Frontal cortex (tissue), 4 donors: ENCODE data around the gene ZFP28. TPM values are rescaled to one million over a fixed set of nuclear protein-coding genes. Genes with fewer than 3 reads are reported as not detected.

Experiments used
- DNase-seq, 2 donors: peaks; one replicate each; pipeline ENCODE4 v3.0.0; 2012; ENCODE audit warnings: low spot score in 2 of 2
- FAIRE-seq: peaks from 2 replicates; lab custom pipeline; 2012; peaks lifted over from hg19 to GRCh38; lab: Jason Lieb, UNC
- total RNA-seq: library from RNA; depleted of rRNA; stranded (reverse); fragments of >200 nt; gene quantifications from one replicate; pipeline ENCODE4 v1.2.3, GENCODE V29; 2014
- donor health status: control.
- donor health status: control.
- donor health status: control.

Gene ZFP28
- 35.5 TPM for total RNA-seq

DNA sequence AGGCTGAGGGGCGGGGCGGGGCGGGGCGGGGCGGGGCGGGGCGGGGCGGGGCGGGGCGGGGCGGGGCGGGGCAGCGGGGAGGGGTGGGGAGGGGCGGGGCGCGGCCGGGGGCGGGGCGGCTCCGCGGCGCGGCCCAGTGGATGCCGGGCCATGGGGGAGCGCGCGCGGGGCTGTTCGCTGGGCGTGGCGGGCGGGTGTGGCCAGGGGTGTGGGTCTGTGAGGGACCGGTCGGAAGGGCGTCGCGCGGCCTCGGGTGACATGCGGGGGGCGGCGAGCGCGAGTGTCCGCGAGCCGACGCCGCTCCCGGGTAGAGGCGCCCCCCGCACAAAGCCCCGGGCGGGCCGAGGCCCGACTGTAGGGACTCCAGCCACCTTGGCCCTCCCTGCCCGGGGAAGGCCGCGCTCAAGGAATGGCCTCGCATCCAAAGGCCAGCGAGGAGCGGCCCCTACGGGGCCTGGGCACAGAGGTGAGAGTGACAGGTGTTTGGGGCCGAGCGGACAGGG, at the start of gene ZFP28:
Gene ZFP28, plus strand, starts transcription at position 188 of the 503 bp plus-strand sequence. Its CDS starts 71 bp downstream, at position 259.
- FAIRE-seq (no peak), DNase-seq (peak; percentile 35 to 88)

- DNase-seq (no peak), FAIRE-seq (no peak)
These were observed 47.3 kb upstream of the ZFP28 start for GRCh38 chr19:56491399-56491798.

GRCh38 chr19:56504581-56504980, 34.2 kb upstream of the ZFP28 start:
- FAIRE-seq = no peak
- no peak for DNase-seq

GRCh38 chr19:56507446-56508289, 31.1 kb upstream of the ZFP28 start, which contains the start of gene ZNF471:
ZNF471 (plus strand) TSS chr19:56507855; CDS start chr19:56511572, 3,717 bp downstream.
- peak; percentile 97 to 98 for DNase-seq
- no peak for FAIRE-seq

DNA sequence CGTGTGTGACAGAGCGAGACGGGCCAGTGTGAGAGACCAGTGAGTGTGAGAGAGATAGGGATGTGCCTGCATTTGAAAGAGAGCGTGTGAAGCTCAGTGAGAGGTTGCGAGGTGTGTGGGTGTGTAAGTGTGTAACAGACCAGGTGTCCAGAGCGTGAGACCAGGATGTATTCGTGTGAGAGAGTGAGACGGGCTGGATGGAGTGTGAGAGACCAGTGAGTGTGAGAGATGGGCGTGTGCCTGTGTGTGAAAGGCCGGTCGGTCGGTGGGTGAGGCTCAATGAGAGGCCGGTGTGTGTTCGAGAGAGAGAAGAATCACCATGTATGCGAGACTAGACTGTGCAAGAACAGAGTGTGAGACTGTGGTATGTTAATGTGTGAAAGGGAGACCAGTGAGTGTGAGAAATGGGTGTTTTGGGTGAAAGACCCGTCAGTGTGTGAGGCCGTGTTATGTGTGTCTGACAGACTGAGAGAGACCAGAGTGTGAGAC, 30.4 kb upstream of the ZFP28 start:
- no peak for FAIRE-seq
- peak in 1 of 2 donors; percentile 17 for DNase-seq

DNA sequence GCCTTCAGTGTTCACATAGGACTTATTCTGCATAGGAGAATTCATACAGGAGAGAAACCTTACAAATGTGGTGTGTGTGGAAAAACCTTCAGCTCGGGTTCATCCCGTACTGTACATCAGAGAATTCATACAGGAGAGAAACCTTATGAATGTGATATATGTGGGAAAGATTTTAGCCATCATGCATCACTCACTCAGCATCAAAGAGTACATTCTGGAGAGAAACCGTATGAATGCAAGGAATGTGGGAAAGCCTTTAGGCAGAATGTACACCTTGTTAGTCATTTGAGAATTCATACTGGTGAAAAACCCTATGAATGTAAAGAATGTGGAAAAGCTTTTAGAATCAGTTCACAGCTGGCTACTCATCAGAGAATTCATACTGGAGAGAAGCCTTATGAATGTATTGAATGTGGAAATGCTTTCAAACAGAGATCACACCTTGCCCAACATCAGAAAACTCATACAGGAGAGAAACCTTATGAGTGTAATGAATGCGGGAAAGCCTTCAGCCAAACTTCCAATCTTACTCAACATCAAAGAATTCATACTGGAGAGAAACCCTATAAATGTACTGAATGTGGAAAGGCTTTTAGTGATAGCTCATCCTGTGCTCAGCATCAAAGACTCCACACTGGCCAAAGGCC, 13.4 kb upstream of the ZFP28 start:
- DNase-seq (no peak), FAIRE-seq (no peak)

DNA sequence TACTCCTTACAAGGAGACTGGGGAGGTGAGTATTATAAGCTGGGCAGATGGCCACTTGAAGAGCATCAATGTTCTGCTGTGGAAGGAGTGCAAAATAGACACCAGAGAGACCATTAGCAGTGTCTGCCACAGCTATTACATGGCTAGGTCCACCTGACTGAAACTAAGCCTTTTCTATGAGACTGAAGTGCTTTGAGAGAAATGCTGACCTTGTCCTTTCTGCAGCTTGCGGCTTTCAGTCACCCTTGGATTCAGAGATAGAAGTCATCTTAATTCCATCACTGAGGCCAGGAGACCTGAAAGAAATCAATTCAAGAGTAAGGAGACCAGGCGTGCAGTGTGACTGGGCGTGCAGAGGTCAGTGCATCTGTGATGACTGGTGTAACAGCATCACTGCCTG, 1.3 kb upstream of the ZFP28 start:
- no peak for FAIRE-seq
- no peak for DNase-seq

DNA sequence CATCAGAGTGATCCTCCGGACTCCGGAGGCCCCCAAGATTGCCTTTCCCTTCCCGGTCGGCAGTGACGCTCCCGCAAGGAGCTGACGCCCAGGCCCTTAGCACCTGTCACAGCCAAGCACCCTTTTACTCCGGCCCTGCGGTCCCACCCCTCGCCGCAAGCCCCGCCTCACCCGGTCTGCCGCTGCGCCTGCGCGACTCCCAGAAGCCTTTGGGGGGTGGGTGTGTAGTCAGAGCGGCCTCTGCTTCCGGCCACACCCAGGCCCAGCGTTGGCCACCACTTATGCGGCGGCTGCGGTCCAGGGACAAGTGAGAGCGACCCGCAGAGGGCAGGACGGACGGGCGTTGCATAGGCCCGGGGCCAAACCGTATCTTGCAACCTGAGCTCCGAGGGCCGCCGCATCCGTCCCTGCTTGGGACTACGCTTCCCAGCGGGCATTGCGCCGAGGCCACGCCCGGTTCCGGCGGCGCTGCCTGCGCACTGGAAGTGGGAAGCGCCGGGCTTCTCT, 441 bp upstream of the ZFP28 start:
- DNase-seq (peak; percentile 92 to 93), FAIRE-seq (no peak)

DNA sequence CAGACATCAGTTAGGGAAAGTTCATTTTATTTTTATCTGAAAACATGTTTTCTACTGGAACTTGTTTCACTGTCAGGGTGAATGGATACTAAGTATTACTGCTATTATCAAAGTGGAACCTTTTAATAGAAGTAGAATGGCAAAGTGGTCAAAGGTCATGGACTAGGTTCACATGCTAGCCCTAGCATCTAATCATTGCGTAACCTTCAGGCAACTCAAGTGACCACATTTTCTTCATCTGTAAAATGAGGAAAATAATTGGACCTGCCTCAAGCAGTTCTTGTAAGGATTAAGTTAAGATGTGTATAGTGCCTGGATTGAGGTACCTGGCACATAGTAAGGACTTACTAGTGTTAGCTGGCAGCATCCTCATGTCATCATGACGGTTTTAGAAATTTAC, 5.0 kb downstream of the ZFP28 start:
- no peak for DNase-seq
- FAIRE-seq = no peak

GRCh38 chr19:56547535-56547934, 8.8 kb downstream of the ZFP28 start:
- FAIRE-seq (no peak), DNase-seq (no peak)

GRCh38 chr19:56554272-56554869, 15.6 kb downstream of the ZFP28 start:
- FAIRE-seq = no peak
- DNase-seq = no peak

GRCh38 chr19:56562766-56563165, 24.0 kb downstream of the ZFP28 start:
- no peak for FAIRE-seq
- no peak for DNase-seq

GRCh38 chr19:56566904-56567273, 28.1 kb downstream of the ZFP28 start:
- peak; percentile 41 to 43 for DNase-seq
- FAIRE-seq = no peak

- peak; percentile 89 to 95 for DNase-seq
- no peak for FAIRE-seq
These were observed 28.7 kb downstream of the ZFP28 start, which contains the start of gene ZNF470 for GRCh38 chr19:56567274-56568120. ZNF470 (plus strand) TSS chr19:56567468; CDS start chr19:56570312, 2,844 bp downstream.

DNA sequence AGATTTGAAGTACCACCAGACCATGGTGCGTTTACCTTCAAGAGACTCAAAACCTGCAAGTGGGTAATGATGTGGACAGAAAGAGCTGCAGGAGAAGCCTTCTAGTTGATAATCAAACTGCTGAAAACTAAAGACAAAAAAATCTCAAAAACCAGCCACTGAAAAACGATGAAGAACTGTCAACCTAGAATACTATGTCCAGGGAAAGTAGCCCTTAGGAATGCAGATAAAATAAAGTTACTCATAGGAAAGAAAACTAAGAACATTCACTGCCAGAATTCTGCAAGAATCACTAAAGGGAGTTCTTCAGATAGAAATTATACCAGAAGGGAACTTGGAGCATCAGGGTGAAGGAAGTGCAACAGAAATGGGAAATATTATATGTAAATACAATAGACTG, 33.8 kb downstream of the ZFP28 start:
- no peak for DNase-seq
- no peak for FAIRE-seq

- FAIRE-seq = no peak
- no peak for DNase-seq
These were observed 35.2 kb downstream of the ZFP28 start for GRCh38 chr19:56573914-56574313.

GRCh38 chr19:56577719-56578602, 39.2 kb downstream of the ZFP28 start:
- DNase-seq (no peak), FAIRE-seq (no peak)

- no peak for DNase-seq
- FAIRE-seq = no peak
These were observed 55.7 kb downstream of the ZFP28 start for GRCh38 chr19:56594446-56594782.
